GM18868 (cell line): ENCODE results near the gene SPTBN1.
A peak's percentile ranks its signal among the peaks of the same experiment; 100 is the strongest.

Experiments used
- ATAC-seq: cut with Tn5 transposase; IDR thresholded peaks from one replicate; pipeline ENCODE4 v1.9.1; 2021; ENCODE audit warnings: mild to moderate bottlenecking, moderate library complexity; ENCODE audit not compliant: unreplicated experiment

The SPTBN1 gene

DNA sequence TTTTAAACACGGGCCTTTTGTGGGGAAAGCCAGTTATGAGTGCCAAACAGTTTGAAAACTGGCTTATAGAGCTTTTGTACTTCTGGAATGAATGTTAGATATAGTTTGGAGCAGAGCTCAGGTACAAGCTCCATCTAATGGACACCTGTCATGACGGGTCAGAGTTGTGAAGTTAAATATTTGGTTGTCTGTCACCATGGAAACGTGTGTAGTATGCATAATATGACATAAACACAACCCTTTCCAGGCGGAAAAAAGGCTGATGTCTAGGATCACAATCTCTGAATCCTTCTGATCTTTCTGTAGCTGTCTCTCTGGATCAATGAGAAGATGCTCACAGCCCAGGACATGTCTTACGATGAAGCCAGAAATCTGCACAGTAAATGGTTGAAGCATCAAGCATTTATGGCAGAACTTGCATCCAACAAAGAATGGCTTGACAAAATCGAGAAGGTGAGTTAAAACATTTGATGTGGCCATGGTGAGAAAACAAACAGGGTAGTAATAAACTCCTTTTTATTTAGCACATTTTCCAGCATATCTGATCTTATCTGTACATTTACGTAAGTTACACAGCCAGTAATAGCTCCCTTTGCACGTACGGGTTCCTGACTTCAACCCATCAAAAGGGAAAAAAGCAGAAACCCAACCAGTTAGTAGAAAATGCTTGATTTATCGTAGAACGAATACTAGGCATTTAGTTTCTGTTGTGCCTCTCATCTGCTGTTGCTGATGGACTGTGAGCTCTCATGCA lies 186.7 kb downstream of the SPTBN1 start:
- no peak for ATAC-seq

DNA sequence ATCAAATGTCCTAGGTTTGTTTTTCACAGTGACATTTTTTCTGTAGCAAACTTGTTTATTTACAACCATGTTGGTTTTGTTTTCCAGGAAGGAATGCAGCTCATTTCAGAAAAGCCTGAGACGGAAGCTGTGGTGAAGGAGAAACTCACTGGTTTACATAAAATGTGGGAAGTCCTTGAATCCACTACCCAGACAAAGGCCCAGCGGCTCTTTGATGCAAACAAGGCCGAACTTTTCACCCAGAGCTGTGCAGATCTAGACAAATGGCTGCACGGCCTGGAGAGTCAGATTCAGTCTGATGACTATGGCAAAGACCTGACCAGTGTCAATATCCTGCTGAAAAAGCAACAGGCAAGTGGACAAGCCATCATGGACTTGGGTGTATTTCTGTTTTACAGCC lies 188.1 kb downstream of the SPTBN1 start:
- no peak for ATAC-seq

DNA sequence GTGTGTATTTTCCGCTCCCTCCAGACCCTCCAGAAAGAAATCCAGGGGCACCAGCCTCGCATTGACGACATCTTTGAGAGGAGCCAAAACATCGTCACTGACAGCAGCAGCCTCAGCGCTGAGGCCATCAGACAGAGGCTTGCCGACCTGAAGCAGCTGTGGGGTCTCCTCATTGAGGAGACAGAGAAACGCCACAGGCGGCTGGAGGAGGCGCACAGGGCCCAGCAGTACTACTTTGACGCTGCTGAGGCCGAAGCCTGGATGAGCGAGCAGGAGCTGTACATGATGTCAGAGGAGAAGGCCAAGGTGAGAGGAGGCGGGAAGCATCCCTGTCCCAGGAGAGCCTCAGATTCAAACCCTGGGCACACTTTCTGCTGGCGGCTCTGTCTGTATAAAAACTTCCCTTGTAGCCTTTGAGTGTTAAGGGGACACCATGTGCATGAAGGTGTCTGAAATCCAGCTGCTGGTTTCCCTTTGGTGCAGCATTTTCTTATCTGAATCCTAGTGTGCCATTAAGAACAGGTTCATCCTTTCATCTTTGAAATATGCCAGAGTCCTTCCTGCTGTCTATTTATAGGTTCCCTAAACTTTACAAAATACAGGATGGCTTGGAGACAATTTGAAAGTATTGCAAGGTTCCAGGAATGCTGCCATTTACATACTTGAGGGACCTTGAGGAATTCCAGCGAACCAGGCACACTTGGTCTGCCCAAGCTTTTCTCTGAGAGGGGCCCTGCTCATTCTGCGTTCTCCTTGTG lies 190.2 kb downstream of the SPTBN1 start:
- ATAC-seq = no peak

DNA sequence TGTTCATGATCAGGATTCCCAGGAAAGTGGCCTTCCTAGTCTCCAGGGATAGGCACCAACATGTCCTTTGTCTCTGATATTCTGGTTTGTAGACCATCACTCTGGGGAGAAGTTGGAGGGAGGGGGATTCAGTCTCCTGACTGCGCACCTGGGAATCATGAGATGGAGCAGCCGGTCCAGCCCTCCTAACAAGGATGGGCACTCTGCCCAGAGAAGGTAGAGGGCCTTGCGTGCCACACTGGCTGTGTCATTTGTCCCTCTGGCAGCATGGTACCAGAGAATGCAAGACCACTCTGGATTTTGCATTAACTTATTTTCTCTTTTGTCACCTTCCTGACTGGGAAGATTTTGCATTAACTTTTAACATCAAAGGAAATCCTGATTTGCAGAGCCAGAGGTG lies 192.1 kb downstream of the SPTBN1 start:
- ATAC-seq = no peak

DNA sequence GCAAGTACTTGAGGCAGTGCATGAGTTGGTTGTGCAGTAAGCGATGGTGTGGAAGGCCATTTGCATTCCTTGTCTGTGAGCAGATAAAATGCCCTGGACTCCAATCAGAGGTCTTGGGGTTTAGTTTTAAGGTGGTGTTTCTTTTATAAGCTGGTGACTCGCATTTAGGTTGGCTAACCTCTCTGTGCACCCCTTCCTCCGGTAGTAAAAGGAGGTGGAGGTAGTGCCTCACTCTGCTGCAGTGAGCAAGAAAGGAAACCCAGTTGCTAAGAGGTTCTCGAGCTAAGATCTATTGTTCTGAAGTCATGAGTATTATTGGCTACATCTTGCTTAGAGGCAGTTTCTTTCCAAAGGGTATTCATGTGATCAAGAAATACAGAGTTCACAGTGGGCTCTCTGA lies 193.1 kb downstream of the SPTBN1 start:
- no peak for ATAC-seq

DNA sequence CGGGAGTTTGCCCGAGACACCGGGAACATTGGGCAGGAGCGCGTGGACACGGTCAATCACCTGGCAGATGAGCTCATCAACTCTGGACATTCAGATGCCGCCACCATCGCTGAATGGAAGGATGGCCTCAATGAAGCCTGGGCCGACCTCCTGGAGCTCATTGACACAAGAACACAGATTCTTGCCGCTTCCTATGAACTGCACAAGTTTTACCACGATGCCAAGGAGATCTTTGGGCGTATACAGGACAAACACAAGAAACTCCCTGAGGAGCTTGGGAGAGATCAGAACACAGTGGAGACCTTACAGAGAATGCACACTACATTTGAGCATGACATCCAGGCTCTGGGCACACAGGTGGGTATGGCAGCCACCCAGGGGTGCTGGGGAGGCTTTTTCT lies 193.5 kb downstream of the SPTBN1 start:
- no peak for ATAC-seq

DNA sequence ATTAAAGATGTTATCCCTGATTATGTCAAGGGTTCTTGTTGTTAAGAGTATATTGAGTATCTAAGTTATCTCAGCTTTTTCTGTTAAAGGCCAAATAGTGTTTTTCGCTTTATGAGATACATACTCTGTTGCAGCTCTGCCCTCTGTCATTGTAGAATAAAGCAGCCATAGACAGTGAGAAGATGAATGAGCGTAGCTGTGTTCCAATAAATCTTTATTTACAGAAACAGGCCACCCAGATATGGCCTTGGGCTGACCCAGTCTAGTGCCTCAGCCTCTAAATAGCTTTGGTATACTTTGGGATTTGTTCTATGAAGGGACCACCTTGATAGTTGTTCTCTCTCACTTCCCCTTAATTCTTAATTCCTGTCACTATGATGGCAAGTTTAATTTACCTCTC lies 194.5 kb downstream of the SPTBN1 start:
- ATAC-seq = no peak

DNA sequence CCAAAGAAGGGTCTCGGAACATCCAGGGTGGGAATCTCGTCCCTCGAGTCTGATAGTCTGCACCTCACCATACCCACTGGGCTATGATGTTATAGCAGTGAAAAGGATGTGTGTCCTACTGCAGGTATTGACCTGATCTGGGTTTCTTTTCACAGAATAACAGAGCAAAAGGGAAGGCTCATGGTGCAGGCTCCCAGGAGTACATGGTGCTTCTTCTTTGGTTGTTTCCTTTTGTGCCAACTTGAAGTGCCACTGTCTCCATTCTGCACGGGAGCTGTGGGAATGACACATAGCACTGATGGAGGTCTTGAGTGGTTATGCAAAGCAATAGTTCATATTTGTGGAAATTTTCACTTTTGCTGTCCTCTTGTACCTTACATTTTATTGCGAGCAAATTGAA lies 195.2 kb downstream of the SPTBN1 start:
- no peak for ATAC-seq

DNA sequence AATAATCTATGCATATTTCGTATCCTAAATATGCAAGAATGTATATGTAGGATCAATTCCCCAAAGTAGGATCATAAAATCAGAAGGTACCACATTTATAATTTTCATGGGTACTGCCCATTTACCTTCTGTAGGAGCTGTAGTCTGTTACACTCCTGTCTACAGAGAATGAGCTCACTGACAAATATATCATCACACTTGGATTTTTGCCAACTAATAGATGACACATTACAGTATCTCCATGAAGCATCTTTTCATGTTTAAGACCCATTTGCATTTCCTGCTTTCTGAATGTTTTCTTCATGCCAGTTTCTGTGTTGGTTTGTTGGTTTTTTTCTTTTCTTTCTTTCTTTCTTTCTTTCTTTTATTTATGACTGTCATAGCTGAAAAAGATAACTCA lies 196.4 kb downstream of the SPTBN1 start:
- peak; percentile 76 for ATAC-seq

DNA sequence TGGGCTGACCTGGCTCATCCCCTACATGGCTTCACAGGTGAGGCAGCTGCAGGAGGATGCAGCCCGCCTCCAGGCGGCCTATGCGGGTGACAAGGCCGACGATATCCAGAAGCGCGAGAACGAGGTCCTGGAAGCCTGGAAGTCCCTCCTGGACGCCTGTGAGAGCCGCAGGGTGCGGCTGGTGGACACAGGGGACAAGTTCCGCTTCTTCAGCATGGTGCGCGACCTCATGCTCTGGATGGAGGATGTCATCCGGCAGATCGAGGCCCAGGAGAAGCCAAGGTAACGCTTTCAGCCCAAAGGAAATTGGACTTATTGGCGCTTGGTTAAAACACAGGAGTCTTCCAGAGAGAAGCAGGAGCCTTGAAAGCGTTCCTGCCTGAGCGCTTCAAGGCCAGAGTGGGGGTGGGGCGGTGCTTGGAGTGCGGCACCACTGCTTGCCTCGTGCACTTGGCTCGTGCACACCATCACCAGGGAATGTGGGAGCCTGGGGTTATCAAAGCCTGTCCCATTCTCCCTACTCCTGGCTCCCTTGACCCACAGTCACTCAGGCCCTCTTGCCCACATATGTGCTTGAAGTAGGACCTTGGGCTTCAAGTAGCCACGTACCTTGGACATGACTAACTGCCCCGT lies 197.6 kb downstream of the SPTBN1 start:
- ATAC-seq = no peak

DNA sequence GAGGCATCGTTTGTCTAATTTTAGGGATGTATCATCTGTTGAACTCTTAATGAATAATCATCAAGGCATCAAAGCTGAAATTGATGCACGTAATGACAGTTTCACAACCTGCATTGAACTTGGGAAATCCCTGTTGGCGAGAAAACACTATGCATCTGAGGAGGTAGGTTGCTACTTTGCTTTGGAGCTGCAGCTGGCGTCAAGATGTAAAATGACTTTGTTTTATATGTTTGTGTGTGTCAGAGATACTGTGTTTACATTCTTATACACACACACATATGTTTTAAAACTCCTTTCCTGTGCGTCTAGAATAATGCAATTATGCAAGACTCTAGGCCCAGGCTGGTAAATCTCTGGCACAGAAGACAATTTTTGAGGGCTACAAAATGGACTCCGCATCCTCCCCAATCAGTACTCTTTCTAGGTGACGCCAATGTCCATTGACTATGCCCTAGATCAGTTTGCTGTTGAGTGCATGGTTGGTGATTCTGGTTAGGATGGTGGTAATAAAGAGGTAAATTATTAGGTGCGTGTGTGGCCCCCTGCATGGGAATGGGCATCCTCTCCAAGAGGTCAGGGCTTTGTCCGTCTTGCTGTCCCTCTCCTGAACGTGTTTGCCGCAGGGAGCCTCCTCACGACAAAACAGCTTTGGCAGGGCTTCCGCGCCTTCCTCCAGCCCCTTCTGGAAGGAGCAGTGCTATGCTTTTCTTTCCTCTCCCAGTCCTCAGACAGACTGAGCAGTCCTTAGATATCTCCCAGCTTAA lies 199.1 kb downstream of the SPTBN1 start:
- ATAC-seq = no peak

DNA sequence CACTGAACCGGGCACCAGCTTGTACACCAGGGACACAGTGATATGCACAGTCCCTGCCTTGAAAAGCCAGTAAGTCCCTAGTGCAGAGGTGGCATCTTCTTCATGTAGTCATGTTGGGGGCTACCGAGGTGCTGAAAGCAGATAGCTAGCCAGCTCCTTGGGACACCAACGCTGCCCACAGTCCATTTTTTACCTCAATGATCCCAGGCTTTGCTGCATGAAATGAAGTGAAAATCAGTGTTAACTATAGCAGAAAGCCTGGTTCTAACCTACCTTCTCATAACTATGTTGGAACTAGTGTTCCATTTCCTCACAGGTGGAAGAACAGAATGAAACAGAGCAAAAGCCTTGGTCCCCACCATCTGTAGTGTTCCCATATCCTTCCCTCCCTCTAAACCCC lies 200.7 kb downstream of the SPTBN1 start:
- no peak for ATAC-seq

DNA sequence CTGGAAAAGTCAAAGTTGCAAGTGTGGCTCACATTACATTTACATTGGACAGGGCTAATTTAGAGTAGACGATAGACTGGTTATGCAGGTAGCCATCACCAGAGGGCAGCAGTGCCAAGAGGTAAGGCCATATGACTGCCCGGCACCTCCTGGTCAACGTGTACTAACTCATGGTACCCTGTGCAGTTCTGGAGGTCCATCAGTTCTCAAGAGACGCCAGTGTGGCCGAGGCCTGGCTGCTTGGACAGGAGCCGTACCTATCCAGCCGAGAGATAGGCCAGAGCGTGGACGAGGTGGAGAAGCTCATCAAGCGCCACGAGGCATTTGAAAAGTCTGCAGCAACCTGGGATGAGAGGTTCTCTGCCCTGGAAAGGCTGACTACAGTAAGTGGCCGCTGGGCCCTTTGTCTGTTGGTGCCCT lies 201.5 kb downstream of the SPTBN1 start:
- peak; percentile 69 for ATAC-seq

DNA sequence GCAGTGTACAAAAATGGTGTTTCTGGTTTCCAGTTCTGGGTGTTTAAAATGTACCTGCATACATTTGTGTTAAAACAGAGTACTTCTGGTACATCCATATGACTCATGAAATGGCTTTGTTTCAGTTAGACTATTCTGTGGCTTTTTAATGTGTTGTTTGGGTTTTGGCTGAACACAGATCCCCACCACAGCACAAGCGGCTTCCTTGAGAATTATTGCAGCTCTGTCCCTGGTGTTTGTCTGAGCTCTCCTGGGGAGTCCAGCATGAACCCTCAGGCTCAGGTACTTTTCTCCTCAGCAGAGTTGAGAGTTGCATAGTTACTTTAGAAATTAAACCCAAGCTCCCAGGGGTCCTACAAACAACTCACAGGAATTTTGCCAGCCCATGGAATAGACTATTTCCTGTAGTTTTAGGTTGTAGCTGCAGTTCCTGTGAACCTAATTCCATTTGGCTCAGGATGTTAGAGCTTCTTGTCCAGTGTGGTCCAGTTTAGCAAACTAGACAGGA lies 202.5 kb downstream of the SPTBN1 start:
- no peak for ATAC-seq

DNA sequence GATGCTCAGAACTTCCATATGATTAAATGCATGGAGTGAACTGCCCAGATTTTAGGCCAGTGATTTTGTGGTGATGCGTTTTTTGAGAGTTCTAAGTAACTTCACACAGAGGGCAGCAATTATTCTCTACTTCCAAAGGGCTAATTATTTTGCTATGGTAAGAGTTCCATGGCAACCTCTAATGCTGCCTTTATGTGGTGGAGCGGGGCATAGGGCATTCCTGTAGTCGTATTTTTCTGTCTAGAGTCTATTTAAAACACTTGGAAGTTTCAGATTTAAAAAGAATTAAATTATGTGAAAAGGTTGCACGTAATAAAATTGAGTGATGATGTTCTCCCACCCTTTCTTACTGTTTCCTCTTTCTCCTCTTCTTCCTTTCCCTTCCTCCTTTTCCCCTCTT lies 203.4 kb downstream of the SPTBN1 start:
- ATAC-seq = no peak

DNA sequence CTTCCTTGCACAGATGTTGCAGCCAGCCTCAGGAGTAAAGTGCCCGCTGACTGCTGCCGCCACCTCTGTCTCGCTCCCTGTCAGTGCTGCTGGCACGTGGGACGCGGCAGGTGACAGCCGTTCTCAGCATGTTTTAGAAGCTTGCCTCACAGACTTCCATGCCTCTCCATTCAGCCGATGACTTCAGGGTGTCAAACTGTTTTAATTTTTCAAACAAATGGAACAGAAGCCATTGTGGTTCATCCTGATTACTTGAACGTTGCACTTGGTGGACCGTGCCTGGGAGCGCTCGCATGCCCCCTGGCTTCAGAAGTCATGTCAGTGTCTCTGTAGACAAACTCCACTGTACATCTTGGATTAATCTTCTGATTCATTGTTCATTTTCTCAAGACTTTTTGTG lies 204.6 kb downstream of the SPTBN1 start:
- no peak for ATAC-seq

DNA sequence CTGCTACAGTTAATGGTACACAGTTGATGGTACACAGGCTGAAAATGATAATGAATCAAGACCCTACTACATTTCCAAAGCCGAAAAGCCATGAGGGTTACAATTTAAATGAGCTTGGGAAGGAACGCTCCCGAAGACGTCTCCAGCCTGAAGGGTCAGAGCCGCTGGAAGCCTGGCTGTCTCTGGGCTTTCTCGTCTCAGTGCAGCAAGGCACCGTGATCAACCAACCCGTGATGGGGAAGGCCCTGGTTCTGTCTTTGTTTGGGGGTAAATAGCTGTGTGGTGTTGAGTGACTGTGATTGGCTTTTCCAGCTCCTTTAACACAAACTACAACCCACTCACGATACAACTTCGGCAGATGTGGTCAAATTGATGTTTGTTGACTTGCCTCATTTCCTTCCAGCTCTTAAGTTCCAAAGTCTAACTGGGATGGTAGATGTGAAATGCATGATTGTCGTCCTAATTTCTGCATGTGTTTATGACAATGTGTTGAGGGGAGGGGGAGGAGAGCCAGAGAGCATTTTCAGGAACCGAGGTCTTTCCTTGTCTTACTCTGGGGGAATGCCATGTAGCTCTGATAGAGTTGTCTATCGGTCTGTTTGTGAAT lies 207.4 kb downstream of the SPTBN1 start:
- no peak for ATAC-seq

DNA sequence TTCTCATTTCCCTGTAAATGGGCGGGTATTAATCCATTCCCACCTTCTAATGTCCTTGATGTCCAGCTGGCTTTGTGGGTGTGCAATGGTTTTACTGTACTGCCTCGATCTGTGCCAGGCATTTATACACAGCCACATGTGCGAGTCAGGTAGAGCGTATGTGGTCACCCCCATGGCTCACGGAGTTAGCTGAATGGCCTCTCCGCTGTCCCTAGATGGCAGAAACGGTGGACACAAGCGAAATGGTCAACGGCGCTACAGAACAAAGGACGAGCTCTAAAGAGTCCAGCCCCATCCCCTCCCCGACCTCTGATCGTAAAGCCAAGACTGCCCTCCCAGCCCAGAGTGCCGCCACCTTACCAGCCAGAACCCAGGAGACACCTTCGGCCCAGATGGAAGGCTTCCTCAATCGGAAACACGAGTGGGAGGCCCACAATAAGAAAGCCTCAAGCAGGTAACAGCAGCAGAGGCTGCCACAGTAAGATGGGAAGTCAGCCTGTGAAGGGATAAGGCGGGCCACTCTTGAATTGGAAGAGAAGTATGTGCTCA lies 208.2 kb downstream of the SPTBN1 start:
- ATAC-seq = no peak

DNA sequence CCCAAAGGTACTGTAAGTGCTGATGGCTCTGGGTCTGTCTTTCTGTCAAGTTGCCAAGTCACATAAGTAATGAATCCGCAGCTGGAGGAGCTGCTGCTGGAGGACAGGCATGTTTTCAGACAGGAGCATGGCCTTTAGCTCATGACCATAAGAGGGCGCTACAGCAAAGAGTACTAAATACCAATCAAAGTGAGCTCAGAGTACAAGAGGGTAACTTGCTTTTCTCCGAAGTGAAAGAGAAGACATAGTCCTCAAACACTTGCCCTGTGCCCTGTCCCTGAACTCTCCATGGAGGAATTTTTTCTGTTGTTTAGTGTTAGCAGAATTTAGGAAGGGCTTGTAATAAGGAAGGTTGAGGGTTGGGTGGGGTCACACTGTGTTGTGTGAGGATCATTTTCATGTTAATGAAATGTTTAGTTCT lies 209.3 kb downstream of the SPTBN1 start:
- ATAC-seq = peak; percentile 66

DNA sequence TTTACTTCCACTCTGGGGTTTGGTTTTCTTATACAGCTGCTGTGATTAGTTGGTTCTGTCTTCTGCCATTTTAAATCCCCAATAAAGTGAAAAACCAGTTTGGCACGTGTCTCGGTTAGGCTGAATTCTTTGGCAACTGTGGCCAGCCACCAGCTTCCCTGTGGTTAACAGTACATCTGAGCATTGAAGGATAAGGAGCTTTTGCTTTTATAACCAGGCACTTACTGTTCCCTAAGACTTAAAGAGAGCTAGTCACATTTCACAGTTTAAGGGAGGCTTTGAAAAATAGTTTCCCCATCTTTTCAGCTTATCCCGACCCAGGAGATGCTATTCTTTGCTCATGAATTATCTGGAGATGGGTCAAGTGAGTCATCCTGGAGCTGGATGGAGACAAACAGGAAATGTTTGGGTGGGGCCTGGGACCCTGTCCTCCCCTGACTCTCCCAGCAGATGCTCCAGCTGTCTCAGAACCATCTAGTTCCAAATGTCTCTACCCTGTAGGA lies 210.1 kb downstream of the SPTBN1 start:
- ATAC-seq = no peak
